Right ventricle myocardium inferior (tissue), 1 donor: ENCODE measurements around the gene WDPCP. TPM values are rescaled to one million over a fixed set of nuclear protein-coding genes. Genes with fewer than 3 reads are reported as not detected.
"Not testable (repeated sequence)": the region's sequence is repeated elsewhere in the genome, so short reads cannot be mapped to it uniquely, and the experiment has no call there.

Source experiments
- ATAC-seq: fragments of 200-7000 bp; cut with Tn5 transposase; one replicate; pipeline ENCODE4 v1.9.1; 2020; ENCODE audit warnings: mild to moderate bottlenecking, moderate library complexity
- DNase-seq: peaks from one replicate; pipeline ENCODE4 v3.0.0; 2021; ENCODE audit errors: missing footprints
- intact Hi-C: fragments of 100-400 bp; cut with DNase I; formaldehyde crosslinking; loops from one replicate; pipeline ENCODE4 v1.11.0; 2022
- total RNA-seq: library from RNA; stranded (reverse); fragmentation: NEBNext Ultra II Directional; extraction: Animal tissue kit (Norgen Biotek cat#: 25700); gene quantifications from one replicate; pipeline ENCODE4 v1.2.1, GENCODE V29; 2021
- donor health status: DM: no; HTN: yes; CAD: no; lungs with severe emphysema.

WDPCP gene
- total RNA-seq, 1 donor from 2014 or later = 13.5 TPM

DNA sequence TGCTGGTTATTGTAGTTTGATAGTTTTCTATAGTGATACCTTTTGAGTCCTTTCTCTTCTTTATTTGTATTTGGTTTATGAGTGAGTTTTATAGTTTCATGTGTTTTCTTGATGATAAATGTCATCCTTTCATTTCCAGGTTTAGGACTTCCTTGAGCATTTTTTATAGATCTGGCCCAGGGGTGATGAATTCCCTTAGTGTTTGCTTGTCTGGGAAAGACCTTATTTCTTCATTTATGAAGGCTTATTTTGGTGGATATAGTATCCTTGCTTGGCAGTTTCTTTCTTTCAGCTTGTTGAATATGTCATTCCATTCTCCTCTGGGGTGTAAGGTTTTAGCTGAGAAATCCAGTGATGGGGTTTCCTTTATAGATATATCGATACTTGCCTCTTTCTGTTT, 483.8 kb downstream of the WDPCP start:
- DNase-seq = no peak
- intact Hi-C loops = no loop called here
- no peak for ATAC-seq

DNA sequence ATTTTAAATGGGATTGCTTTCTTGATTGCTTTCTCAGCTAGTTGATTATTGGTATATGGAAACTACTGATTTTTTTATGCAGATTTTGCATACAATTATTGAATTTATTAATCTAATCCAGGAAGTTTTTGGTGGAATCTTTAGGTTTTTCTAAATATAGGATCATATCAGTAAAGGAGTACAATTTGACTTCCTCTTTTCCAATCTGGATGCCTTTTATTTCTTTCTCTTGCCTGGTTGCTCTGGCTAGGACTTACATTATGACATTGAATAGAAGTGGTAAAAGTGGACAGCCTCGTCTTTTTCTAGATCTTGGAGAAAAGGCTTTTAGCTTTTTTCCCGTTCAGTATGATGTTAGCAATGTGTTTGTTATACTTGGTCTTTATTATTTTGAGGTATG, 486.3 kb downstream of the WDPCP start:
- intact Hi-C loops = no loop called here
- no peak for ATAC-seq

DNA sequence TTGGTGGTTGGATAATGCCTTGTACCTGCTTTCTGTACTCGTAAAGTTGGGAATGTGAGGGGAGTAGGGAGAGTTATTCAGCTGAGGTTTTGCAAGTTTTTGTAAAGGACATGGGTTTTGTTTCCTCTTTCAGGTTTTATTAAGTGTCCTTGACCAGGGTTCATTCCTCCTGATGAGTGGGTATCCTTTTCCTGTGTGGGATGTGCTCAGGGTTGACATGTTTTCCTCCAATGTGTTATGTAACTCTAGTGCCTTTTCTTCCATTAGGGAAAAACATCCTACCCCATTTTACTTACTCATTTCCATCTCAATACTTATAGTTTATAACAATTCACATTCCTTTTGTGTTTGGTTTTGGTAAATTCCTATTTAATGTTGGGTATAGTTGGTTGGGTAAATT, 489.2 kb downstream of the WDPCP start:
- DNase-seq (no peak), ATAC-seq (no peak)
- intact Hi-C loops = no loop called here

More for the DNA sequence above, 486.3 kb downstream of the WDPCP start:
- DNase-seq = no peak

GRCh38 chr2:63096491-63096890, 491.8 kb downstream of the WDPCP start:
- intact Hi-C loops = no loop called here
- no peak for DNase-seq
- no peak for ATAC-seq

GRCh38 chr2:63093502-63093901, 494.8 kb downstream of the WDPCP start:
- DNase-seq = no peak

DNA sequence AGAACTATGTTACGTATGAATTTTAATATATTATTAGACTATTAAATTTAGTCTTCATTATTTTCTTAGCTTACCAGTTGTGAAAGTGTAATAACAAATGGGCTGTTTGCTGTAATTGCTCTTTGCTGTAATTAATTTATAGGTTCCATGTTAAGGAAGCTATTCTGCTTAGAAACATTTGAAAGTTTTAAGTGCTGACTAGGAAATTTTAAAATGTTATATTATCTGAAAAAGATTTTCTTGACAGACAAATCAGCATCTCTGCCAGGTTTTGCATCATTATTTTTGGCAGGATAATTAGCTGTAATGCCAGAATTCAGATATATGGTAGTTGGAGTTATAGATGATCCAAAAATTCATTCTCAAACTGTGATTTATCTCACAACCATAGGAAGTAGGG, 495.4 kb downstream of the WDPCP start:
- ATAC-seq = no peak
- intact Hi-C loops = no loop called here
- DNase-seq = no peak

More at GRCh38 chr2:63093502-63093901, 494.8 kb downstream of the WDPCP start:
- ATAC-seq = no peak
- intact Hi-C loops = no loop called here

GRCh38 chr2:63092401-63092800, 495.9 kb downstream of the WDPCP start:
- ATAC-seq = no peak
- DNase-seq = no peak
- intact Hi-C loops = no loop called here

GRCh38 chr2:63086687-63087086, 501.6 kb downstream of the WDPCP start:
- ATAC-seq = no peak
- intact Hi-C loops = no loop called here

GRCh38 chr2:63081404-63081803, 506.9 kb downstream of the WDPCP start:
- DNase-seq = no peak
- ATAC-seq = no peak
- intact Hi-C loops = no loop called here

More at GRCh38 chr2:63086687-63087086, 501.6 kb downstream of the WDPCP start:
- DNase-seq = no peak

DNA sequence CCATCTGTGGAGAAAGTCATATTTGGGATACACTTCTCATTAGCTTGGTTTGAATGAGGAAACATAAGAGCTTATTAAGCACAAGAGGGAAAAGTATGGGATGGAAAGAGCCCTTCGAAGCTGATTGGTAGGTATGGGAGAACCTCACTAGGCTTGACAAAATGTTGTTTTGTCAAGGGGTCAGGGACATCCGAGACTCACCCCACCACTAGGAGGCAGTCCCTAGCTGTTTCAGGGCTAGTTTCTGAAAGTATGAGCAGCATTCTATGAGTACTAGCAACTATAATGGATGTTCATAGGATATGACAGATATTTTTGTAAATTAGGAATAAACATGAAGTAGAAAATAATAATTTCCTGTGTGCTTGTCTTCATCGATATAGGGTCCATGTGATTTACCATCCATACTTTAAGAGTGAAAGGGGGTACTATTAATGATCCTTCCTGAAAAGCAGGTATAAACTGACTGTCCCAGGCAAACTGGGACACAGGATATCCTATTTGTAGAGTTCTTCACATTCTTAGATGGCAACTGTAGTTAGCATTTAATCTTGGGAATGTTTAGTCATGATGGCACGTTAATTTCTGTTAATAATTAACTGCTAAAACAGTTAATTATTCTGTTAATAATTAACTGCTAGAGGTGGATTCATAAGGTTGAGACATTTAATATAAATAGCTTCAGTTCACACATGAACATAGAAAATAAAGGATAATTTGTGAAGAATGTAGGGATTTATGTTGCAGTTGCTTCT, 509.2 kb downstream of the WDPCP start:
- ATAC-seq (no peak), DNase-seq (no peak)
- intact Hi-C loops = no loop called here

DNA sequence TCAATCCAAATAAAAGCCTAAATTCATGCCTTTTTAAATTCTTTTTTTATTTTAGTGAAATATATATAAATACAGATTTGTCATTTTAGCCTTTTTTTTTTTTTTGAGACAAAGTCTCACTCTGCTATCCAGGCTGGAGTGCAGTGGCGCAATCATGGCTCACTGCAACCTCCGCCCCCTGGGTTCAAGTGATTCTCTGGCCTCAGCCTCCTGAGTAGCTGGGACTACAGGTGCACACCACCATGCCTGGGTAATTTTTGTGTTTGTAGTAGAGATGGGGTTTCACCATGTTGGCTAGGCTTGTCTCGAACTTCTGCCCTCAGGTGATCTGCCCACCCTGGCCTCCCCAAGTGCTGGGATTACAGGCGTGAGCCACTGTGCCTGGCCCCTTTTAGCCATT, 513.9 kb downstream of the WDPCP start:
- DNase-seq, intact Hi-C loops, ATAC-seq: not testable (repeated sequence)

- intact Hi-C loops = no loop called here
- no peak for DNase-seq
- no peak for ATAC-seq
Measured at GRCh38 chr2:63073994-63074393, 514.3 kb downstream of the WDPCP start.

DNA sequence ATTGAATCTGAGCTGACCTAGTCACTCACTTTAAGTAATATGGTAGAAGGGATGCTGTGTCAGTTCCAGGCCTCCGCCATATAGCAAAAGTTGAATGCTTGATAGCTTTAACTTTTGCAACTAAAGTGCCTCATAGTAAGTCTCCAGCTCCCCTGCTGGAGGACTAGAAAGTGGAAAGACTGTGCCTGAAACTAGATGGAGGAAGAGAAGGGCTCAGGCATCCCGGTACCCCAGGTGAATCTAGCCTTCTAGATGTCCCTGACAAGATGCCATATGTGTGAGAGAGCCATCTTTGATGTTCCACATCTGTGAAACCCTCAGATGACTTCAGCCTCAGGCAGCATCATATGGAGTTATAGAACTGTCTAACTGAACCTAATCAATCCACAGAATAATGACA, 516.6 kb downstream of the WDPCP start:
- DNase-seq (no peak), ATAC-seq (no peak)
- intact Hi-C loops = no loop called here

Other genes with a start within 250 kb of the WDPCP start
- gene MDH1, start 486 bp upstream of the WDPCP start, total RNA-seq = 1,383 TPM